Right ventricle myocardium inferior (tissue), 1 donor: ENCODE data around the gene NUP210. TPM values are rescaled to one million over a fixed set of nuclear protein-coding genes. Genes with fewer than 3 reads are reported as not detected.
"Not testable (repeated sequence)": the region's sequence is repeated elsewhere in the genome, so short reads cannot be mapped to it uniquely, and the experiment has no call there.

Experiments used
- ATAC-seq: fragments of 200-7000 bp; cut with Tn5 transposase; one replicate; pipeline ENCODE4 v1.9.1; 2020; ENCODE audit warnings: mild to moderate bottlenecking, moderate library complexity
- DNase-seq: peaks from one replicate; pipeline ENCODE4 v3.0.0; 2021; ENCODE audit errors: missing footprints
- intact Hi-C: fragments of 100-400 bp; cut with DNase I; formaldehyde crosslinking; loops from one replicate; pipeline ENCODE4 v1.11.0; 2022
- long read RNA-seq: library from polyadenylated mRNA; unstranded; transcript quantifications from one replicate; pipeline ENCODE4 v2.0.0, GENCODE V29; 2021
- total RNA-seq: library from RNA; stranded (reverse); fragmentation: NEBNext Ultra II Directional; extraction: Animal tissue kit (Norgen Biotek cat#: 25700); gene quantifications from one replicate; pipeline ENCODE4 v1.2.1, GENCODE V29; 2021
- donor health status: DM: no; HTN: yes; CAD: no; lungs with severe emphysema.

NUP210 gene
- 3.5 TPM for total RNA-seq
- long read RNA-seq, partial matches to known transcripts, result 0 of 2 reads
- long read RNA-seq, other reads (novel, unspliced or antisense), result 1 of 2 reads

DNA sequence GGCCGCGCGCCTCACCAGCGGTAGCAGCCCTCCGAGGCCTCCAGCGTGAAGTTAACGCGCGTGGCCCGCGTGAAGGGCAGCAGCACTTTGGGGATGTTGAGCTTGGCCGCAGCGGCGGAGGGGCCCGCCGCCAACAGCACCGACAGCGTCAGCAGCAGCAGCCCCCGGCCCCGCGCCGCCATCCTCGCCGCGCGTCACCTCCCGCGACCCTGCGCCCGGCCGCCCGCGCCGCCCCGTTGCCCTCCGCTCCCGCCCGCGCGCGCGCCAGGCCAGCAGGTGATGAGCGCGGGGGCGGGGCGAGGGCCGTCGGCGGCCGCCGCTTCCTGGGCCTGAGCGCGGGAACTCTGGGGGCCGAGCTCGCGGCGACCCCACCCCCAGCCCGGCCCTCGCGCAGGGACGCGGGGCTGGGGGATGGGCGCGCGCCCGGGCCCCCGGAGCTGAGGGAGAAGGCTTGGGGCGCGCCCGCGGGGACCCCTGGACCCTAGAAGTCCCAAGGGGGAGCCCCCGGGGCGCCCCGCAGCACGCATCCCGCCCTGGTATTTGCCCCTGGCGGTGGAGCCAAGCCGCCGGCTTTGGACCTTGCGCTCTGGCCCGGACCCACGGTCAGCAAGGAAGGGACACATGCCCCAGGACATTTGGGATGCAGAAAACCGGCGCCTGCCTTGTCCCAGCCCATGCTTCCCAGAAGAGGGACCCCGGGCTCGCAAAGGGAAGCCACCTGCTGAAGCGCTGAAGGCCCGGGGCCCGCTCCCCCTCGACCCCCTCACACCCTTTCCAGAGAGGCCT lies at the start of gene NUP210:
Gene NUP210, minus strand, starts transcription at position 278 of the 786 bp plus-strand sequence. Its CDS starts 96 bp downstream, at position 182.
- ATAC-seq (peak; percentile 35), DNase-seq (no peak)

DNA sequence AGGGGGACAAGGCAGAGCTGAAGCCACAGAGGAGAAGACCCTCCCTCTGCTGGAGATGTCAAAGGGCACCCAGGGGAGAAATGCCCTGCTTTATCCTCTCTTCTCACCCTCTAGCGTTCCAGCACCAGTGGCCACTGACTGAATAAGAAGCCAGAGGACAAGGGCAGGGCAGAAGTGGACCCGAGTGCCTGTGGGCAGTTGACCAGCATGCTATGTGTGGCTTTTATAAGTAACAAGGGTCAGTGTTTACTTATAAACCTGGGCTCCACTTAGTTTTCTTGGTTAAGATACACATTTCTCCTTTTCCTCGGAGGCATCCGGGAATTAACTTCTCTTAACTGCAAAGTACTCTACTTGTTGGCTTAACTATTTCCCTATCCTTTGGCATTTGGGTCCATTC lies 46.7 kb upstream of the NUP210 start:
- ATAC-seq (no peak), DNase-seq (no peak)
- intact Hi-C loops, result no loop called here

More for the DNA sequence above, at the start of gene NUP210:
- intact Hi-C loops, result no loop called here

DNA sequence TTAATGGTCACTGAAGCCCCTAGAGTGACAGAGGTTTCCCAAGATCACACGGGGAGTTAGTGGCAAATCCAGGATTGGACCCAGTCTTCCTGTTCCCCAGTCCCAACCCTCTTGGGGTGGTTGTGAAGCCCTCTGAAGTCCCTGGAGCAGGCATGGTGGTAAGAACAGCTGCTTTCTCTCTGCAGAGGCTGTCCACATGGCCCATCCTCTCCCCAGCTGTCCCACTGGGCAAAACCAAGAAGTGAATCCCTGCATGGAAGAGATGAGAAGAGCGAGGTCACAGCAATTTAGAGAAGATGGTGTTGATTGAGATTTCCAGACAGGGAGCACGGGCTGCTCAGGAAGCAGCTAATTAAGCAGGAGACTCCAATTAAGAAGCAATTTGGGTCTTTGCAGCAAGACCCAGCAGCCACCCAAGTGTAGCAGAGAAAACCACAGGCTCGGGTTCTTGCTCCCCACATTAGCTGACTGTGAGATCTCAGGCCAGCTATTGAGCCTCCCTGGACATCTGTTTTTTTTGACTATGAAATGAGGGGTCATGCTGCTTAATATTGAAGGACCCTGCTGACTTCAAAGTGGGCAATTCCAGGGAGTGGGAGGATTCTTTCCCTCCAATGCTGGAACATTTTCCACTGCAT lies 45.2 kb upstream of the NUP210 start:
- ATAC-seq (no peak), DNase-seq (no peak)
- intact Hi-C loops, result no loop called here

DNA sequence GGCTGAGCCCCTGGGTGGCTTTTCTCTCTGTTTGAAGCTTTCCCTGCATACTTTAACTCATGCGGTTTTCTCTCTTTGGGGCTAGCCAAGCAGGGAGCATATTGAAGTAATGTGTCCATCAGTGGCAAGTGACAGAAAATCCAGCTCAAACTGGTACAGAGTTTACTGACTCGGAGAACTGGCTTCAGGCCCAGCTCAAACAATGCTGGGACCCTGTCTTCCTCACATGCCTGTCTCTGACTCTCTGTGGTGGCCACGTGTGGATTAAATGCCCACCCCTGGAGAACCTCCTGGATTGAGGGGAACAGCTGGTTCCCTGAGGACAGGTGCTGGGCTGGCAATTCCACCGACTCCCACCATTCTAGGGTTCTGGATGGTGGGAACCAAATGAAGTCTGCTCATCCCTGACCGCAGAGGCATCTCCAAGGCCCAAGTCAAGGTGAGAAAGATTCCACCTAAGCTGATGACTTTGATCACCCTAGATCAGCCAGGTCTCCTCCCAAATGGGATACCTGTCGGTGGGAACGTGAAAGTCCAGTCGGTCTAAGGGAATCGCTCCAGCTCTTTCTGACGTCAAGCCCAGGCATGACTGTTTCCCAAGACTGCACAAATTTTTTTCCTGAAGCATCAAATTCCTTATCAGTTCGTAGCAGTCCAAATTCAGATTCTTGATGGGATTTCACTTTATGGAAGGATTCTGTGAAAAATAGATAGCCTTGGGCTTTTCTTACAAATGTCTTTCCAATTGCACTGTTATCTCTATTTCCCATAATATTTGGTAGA lies 43.7 kb upstream of the NUP210 start:
- intact Hi-C loops, result no loop called here
- DNase-seq (no peak), ATAC-seq (no peak)

DNA sequence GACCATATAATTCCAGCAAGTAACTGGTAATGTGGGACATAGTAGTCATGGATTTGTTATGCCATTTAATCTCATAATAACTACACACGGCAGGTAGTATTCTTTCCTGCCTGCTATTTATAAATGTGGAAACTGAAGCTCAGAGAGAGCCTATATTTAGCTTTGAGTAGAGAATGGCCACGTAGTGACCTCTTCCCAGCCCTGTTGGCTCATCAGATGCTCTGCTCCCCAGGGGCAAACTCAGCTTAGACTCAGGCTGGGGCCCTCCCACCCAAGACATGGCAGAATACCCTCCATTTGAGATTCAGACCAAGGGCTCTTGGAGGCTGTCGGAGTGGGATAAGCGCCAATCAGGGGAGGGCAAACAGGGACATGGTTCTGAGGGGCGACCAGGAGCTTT lies 42.7 kb upstream of the NUP210 start:
- intact Hi-C loops, result no loop called here
- no peak for DNase-seq

DNA sequence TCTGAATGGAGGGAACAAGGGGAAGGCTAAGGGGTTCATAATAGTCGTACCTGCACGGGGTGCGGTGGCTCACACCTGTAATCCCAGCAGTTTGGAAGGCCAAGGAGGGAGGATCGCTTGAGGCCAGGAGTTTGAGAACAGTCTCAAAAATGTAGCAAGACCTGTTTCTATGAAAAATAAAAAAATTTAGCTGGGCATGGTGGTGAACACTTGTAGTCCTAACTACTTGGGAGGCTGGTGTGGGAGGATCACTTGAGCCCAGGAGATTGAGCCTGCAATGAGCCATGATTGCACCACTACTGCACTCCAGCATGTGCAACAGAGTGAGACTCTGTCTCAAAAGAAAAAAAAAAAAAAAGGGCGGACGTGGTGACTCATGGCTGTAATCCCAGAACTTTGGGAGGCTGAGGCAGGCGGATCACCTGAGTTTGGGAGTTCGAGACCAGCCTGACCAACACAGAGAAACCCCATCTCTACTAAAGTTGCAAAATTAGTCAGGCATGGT lies 42.1 kb upstream of the NUP210 start:
- ATAC-seq, result no peak
- intact Hi-C loops, result no loop called here
- DNase-seq, result no peak

More for the DNA sequence above, 42.7 kb upstream of the NUP210 start:
- ATAC-seq, result peak; percentile 81

DNA sequence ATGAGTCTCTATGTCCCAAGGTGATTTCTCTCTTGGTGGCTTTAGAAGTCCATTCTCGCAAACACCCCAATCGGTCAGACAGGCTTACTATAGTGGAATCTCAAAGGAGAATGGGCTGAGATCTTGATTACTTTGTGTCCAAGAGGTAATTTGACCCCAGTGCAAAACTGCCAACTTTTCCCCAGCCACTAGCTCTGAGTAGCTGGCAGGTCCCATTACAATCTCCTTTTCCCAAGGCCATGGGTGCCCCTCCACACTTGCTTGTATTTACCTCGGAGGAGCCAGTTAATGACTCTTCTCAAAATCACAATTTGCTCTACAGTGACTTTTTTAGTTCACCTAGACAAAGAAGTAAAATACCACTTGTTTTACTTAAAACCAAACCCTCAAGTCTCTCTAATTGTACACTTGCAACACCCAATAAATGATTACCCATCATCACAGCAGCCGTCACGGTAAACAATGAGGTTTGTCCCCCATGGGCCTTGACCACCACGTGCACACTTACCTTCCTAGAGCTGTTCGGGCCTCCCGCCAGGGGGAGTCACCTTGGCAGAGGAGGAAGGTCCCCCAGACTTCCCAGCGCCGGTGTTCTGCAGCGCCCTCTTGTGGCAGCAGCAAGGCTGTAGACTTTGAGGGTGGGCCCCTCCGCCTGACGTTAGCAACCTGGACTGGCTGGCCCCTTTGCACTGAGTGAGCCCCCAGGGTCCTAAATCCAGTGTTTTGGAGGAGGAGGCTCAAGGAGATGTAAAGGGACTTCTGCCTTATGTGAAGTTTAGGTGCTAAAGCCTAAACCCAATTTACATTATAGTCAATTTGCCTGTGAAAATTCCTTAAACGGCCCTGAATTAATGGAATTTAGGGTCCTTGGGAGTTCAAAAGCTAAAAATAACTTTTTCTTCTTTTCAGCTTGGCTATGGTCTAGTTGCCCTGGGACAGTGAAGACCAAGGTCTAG lies 41.3 kb upstream of the NUP210 start:
- DNase-seq, result no peak
- intact Hi-C loops, result no loop called here
- peak; percentile 29 for ATAC-seq

DNA sequence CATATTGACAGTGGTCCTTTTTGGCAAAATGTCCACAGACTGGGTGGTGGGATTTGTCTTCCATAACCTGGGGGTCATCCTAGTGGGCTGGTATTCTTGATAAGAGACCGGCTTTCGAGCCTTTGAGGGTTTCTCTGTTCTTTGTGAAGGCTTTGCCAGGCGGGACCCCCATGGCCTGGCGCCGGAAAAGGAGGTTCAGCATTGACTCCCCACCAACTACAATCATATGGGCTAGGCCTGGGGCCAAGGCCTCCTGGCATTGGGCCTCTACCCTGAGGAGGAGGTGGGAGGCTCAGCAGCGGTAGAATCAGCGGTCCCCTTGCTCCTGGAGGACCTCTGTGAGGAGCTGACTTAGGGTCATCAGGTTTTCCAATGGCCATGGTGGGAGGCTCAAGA lies 40.2 kb upstream of the NUP210 start:
- no peak for DNase-seq
- no peak for ATAC-seq
- intact Hi-C loops, result no loop called here

DNA sequence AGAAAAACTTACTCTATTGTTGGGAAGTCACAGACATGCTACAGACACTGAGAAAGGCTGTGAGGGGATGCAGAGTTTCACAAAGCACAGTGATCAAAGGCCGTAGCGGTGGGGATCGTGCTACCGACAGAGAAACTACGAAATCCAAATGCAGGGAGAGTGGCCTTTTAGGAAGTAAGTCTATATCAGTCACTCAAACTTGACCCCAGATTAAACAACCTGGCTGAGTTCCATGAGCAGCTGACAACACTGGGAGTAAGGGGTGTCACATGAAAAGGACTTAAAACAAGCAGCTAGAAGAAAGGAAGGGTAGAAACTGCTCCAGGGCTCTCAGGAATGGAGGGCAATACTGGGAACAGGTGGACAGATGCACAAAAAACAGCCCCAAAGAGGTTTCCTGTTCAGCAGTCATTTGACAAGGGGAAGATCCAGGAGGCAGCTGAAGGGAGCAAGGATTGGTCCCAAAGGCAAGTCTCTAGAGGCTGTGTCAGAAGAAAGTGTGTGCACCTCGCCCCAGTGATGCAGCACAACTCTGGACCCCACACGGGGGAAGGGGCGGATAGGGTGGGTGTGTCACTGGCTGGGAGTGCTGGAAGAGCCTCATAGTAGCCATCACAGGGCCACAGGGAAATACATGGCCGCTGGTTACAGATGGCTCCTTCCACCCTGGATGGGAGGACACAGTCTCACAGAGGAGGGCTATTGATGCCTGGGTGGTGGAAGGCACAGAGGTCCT lies 39.7 kb upstream of the NUP210 start:
- DNase-seq (no peak), ATAC-seq (no peak)
- intact Hi-C loops, result loop anchor here (10.0 kb wide), 1 partner anchor 115 kb away; no protein-coding TSS in a partner anchor

DNA sequence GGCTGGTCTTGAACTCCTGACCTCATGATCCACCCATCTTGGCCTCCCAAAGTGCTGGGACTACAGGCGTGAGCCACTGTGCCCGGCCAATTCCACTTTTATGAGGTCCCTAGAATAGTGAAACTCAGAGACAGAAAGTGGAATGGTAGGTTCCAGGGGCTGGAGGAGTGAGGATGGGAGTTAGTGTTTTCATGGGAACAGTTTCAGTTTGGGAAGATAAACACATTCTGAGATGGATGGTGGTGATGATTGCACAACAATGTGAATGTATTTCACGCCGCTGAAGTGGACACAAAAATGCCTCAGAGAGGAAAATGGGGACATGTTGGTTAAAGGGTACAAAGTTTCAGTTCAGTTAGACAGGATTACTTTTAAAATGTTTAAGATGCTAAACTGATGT lies 37.5 kb upstream of the NUP210 start:
- intact Hi-C loops, result loop anchor here (10.0 kb wide), 1 partner anchor 113 kb away; no protein-coding TSS in a partner anchor
- DNase-seq (no peak), ATAC-seq (no peak)

DNA sequence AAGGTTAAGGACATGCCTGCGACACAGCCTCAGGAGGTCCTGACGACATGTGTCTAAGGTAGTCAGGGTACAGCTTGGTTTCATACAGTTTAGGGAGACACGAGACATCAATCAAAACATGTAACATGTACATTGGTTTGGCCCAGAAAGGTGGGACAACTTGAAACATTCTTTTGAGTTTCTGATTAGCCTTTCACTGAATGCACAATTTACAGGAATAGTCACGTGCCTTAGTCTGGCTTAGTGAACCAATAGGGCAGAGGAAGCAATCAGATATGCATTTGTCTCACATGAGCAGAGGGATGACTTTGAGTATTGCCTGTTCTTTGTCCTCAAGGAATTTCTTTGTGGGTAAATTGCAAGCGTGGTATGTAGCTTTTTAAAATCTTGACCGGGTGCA lies 35.5 kb upstream of the NUP210 start:
- DNase-seq, result no peak
- intact Hi-C loops, result loop anchor here (10.0 kb wide), 1 partner anchor 111 kb away; no protein-coding TSS in a partner anchor
- no peak for ATAC-seq

DNA sequence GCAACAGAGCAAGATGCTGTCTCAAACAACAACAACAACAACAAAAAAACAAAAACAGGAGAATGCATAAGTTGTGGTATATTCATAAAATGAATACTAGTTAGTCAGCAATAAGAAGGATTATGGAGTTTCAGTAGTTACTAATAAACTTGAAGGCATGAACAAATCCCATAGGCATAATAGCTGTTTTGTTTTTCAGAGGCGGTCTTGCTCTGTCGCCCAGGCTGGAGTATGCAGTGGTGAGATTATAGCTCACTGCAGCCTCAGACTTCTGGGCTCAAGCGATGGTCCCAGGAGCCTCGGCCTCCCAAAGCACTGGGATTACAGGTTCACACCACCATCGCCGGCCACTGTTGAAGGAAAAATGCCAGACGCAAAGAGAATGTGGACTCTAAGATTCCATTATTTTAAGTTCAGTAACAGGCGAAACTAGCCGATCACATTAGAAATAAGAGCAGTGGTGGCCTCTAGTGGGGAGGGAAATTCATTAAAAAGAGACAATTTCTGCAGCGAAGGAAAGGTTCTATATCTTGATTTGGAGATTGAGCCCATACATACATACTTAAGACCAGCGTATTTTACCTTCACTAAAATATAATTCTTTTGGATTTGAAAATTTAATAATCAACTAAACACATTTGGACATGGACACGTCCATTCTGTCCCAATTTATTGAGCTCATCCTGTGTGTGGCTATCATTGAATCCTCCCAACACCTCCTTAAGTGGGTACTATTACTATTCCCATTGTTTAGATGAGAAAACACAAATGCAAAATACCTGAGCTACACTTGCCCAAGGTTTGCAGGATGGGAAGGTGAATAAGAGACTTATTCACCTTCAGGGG lies 32.6 kb upstream of the NUP210 start:
- intact Hi-C loops, result loop anchor here (1.0 to 10.0 kb wide), 2 partner anchors 108 to 360 kb away; no protein-coding TSS in a partner anchor
- ATAC-seq (peak; percentile 40), DNase-seq (no peak)

DNA sequence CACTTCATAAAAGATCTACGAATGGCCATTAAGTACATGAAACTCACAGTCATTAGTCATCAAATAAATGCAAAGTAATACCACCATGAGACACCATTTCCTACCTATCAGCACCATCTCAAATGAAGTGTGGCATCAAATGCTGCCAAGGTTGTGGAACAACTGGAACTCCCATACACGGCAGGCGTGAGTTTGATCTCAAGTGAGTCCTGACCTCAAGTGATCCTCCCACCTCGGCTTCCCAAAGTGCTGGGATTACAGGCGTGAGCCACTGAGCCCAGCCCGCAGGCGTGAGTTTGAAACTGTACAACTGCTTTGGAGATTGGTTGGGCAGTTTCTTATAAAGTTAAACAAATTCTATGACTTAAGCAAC lies 31.2 kb upstream of the NUP210 start:
- intact Hi-C loops, result loop anchor here (10.0 kb wide), 1 partner anchor 106 kb away; no protein-coding TSS in a partner anchor
- ATAC-seq (peak; percentile 29), DNase-seq (no peak)

DNA sequence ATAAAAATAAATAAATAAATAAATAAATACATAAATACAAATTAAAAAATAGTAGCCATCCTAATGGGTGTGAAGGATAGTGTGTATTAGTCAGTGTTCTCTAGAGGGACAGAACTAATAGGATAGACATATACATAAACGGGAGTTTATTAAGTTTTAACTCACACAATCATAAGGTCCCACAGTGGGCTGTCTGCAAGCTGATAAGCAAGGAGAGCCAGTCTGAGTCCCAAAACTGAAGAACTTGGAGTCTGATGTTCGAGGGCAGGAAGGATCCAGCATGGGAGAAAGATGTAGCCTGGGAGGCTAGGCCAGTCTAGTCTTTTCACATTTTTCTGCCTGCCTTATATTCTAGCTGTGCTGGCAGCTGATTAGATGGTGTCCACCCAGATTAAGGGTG lies 22.8 kb upstream of the NUP210 start:
- ATAC-seq, intact Hi-C loops, DNase-seq: not testable (repeated sequence)

DNA sequence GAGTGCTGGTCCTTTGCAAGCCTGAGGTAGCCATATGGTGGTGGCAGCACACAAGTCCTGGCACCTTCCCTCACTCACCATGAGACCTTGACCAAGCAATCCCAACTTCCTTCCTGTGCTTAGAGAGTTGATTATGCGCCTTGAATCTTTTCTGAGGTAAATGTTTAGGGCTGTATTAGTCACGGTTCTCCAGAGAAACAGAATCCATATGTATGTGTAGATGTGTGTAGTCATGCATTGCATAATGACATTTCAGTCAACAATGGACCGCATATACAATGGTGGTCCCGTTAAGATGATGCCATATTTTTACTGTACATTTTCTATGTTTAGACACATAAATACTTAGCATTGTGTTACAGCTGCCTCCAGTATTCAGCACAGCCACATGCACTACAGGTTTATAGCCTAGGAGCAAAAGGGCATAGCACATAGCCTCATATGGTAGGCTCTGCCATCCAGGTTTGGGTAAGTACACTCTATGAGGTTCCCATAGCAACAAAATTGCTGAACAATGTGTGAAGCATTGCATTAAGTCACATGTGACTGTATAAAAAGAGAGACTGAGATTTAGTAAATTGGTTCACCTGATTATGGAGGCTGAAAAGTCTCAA lies 20.2 kb upstream of the NUP210 start:
- DNase-seq, result no peak
- no peak for ATAC-seq
- intact Hi-C loops, result no loop called here

DNA sequence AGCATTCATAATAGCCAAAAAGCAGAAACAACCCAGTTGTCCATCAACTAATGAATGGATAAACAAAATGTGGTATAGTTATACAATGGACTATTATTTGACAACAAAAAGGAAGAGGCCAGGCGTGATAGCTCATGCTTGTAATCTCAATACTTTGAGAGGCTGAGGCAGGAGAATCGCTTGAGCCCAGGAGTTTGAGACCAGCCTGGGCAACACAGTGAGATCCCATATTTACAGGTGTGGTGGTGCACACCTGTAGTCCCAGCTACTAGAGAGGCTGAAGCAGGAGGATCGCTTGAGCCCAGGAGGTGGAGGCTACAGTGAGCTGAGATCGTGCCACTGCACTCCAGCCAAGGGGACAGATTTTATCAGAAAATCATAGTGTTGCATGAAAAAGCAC lies 16.1 kb upstream of the NUP210 start:
- intact Hi-C loops, DNase-seq, ATAC-seq: not testable (repeated sequence)
